K562 (cell line): ENCODE data around the gene TOR3A. TPM values are rescaled to one million over a fixed set of nuclear protein-coding genes. Genes with fewer than 3 reads are reported as not detected.

Source experiments
- ATAC-seq: fragments of 200-7000 bp; cut with Tn5 transposase; 3 replicates; pipeline ENCODE4 v1.9.1; 2020; ENCODE audit warnings: moderate library complexity
- BruUV-seq: library from RNA; stranded (reverse); fragments of 400-500 nt; replicated peaks from 2 replicates; lab custom pipeline; 2021; lab: Mats Ljungman, UMichigan
- CTCF ChIA-PET: fragments of 300-600 bp; formaldehyde crosslinking; extraction: SDS; loops from one replicate; lab custom pipeline; 2021; ENCODE audit warnings: low intra/inter-chr PET ratio; lab: Yijun Ruan, JAX
- POLR2A ChIA-PET: fragments of 300-600, 350-650 bp; sonication (Branson Sonifier 250); formaldehyde crosslinking; extraction: SDS; loops from one replicate; lab custom pipeline; 2021; ENCODE audit warnings: antibody characterized with exemption, inconsistent platforms; lab: Yijun Ruan, JAX
- DNase-seq, 4 experiments: peaks; one replicate each; pipeline versions ENCODE4 v3.0.0 to v3.0.0-alpha.2; 2011 to 2018; ENCODE audit warnings: low spot score in 3 of 4, mixed read lengths in 3 of 4; ENCODE audit errors: extremely low read depth in 1 of 4
- FAIRE-seq: peaks from 2 replicates; lab custom pipeline; 2011; peaks lifted over from hg19 to GRCh38; lab: Jason Lieb, UNC
- H2AFZ ChIP-seq: 2 replicates; pipeline ENCODE4 v1.6.0; 2011; ENCODE audit warnings: low read depth, low read length, control low read depth, inconsistent platforms
- H3K27ac ChIP-seq: fragments of 200-600 bp; 3 replicates; pipeline ENCODE4 v1.8.0; 2011; ENCODE audit warnings: low read depth, mild to moderate bottlenecking, control low read depth, inconsistent platforms, low read length, moderate library complexity, mixed read lengths; ENCODE audit errors: extremely low read depth
- H3K27me3 ChIP-seq, 2 experiments: fragments of 300-600 bp in 1 of 2; 2 replicates in 1 of 2; 3 replicates in 1 of 2; pipeline versions ENCODE4 v1.6.0 to v1.8.0; 2011; ENCODE audit warnings: inconsistent platforms in 2 of 2, low read length in 2 of 2, mild to moderate bottlenecking in 1 of 2, mixed read lengths in 1 of 2, moderate library complexity in 1 of 2; ENCODE audit not compliant: control insufficient read depth in 2 of 2, insufficient read depth in 2 of 2
- H3K36me3 ChIP-seq: fragments of 300-600 bp; 3 replicates; pipeline ENCODE4 v1.8.0; 2011; ENCODE audit warnings: mild to moderate bottlenecking, low read length, inconsistent platforms; ENCODE audit not compliant: control insufficient read depth, insufficient read depth
- H3K4me1 ChIP-seq, 2 experiments: fragments of 200-600 bp in 1 of 2; replicated peaks in 1 of 2; 2 replicates in 1 of 2; 3 replicates in 1 of 2; pipeline versions ENCODE4 v1.5.1 to v1.8.0; 2011; ENCODE audit warnings: inconsistent platforms in 2 of 2, low read length in 2 of 2, mild to moderate bottlenecking in 1 of 2, mixed read lengths in 1 of 2, moderate library complexity in 1 of 2; ENCODE audit not compliant: control insufficient read depth in 2 of 2, insufficient read depth in 2 of 2
- H3K4me2 ChIP-seq: 2 replicates; pipeline ENCODE4 v1.6.1; 2011; ENCODE audit warnings: low read length, control low read depth, inconsistent platforms, mixed read lengths; ENCODE audit not compliant: insufficient read depth
- H3K4me3 ChIP-seq: fragments of 200-600 bp; sonication (generic), shearing (Covaris generic); 2 replicates; pipeline ENCODE4 v1.5.1; 2016; ENCODE audit warnings: control low read depth, inconsistent platforms
- H3K79me2 ChIP-seq: fragments of 200-600 bp; 3 replicates; pipeline ENCODE4 v1.8.0; 2011; ENCODE audit warnings: low read length, inconsistent platforms; ENCODE audit not compliant: control insufficient read depth, insufficient read depth
- H3K9ac ChIP-seq, 2 experiments: 2 replicates each; pipeline versions ENCODE4 v1.6.0 to v1.6.1; 2011; ENCODE audit warnings: low read depth in 2 of 2, low read length in 2 of 2, control low read depth in 1 of 2, inconsistent platforms in 1 of 2, mild to moderate bottlenecking in 1 of 2, mixed read lengths in 1 of 2; ENCODE audit not compliant: insufficient read depth in 1 of 2
- H3K9me1 ChIP-seq: one replicate; pipeline ENCODE4 v1.6.0; 2011; ENCODE audit warnings: inconsistent platforms, mild to moderate bottlenecking, low read length, moderate library complexity; ENCODE audit not compliant: control insufficient read depth, insufficient read depth
- H3K9me3 ChIP-seq: replicated peaks from 2 replicates; pipeline ENCODE4 v1.5.1; 2011; ENCODE audit warnings: low read depth, low read length, inconsistent platforms; ENCODE audit not compliant: control insufficient read depth, insufficient read depth
- H4K20me1 ChIP-seq: replicated peaks from 2 replicates; pipeline ENCODE4 v1.6.1; 2011; ENCODE audit warnings: low read length, inconsistent platforms, mixed read lengths; ENCODE audit not compliant: control insufficient read depth, insufficient read depth
- MBD1 ChIP-seq: fragments of 250-450 bp; sonication (Bioruptor Pico); IDR thresholded peaks from 2 replicates; pipeline ENCODE4 v1.8.0; 2022; ENCODE audit warnings: inconsistent platforms
- NR0B1 ChIP-seq: fragments of 450-650 bp; IDR thresholded peaks from one replicate; pipeline ENCODE4 v1.6.1; 2018; ENCODE audit warnings: mild to moderate bottlenecking, moderate library complexity; ENCODE audit not compliant: partially characterized antibody
- NR4A1 ChIP-seq, 2 experiments: fragments of 250-450 bp in 1 of 2; fragments of 450-650 bp in 1 of 2; sonication (Bioruptor Pico) in 1 of 2; IDR thresholded peaks; 2 replicates each; pipeline versions ENCODE4 v1.4.0 to v1.6.1; 2016 to 2020; ENCODE audit warnings: mild to moderate bottlenecking in 2 of 2, missing compliant biosample characterization in 1 of 2, missing genetic modification characterization in 1 of 2, moderate library complexity in 1 of 2
- PREB ChIP-seq: sonication (generic); formaldehyde crosslinking; IDR thresholded peaks from 2 replicates; pipeline ENCODE4 v1.8.1; 2023; ENCODE audit warnings: mild to moderate bottlenecking, missing genetic modification reagents
- SMARCE1 ChIP-seq: fragments of 450-650 bp; IDR thresholded peaks from 2 replicates; pipeline ENCODE4 v1.7.1; 2016; ENCODE audit warnings: mild to moderate bottlenecking
- TSHZ1 ChIP-seq: fragments of 250-450 bp; sonication (Bioruptor Pico); IDR thresholded peaks from 2 replicates; pipeline ENCODE4 v1.4.0; 2020; ENCODE audit warnings: mild to moderate bottlenecking, moderate library complexity
- ZNF253 ChIP-seq: fragments of 250-450 bp; sonication (Bioruptor Pico); conservative IDR thresholded peaks from 2 replicates; pipeline ENCODE4 v1.6.1; 2021; ENCODE audit warnings: mild to moderate bottlenecking
- ZNF316 ChIP-seq: fragments of 450-650 bp; IDR thresholded peaks from 2 replicates; pipeline ENCODE4 v1.6.1; 2016
- ZNF696 ChIP-seq: fragments of 250-450 bp; sonication (Bioruptor Pico); conservative IDR thresholded peaks from 2 replicates; pipeline ENCODE4 v1.4.0; 2020; ENCODE audit warnings: mild to moderate bottlenecking, moderate library complexity
- WGBS: fragments of 100-300 bp; shearing (Covaris generic); methylation state at CpG from one replicate; pipeline ENCODE4 v1.1.6; 2016; ENCODE audit warnings: low coverage, mixed read lengths; ENCODE audit not compliant: insufficient coverage; ENCODE audit errors: missing lambda C conversion rate; 5-methylcytosine and 5-hydroxymethylcytosine counted together
- in situ Hi-C: fragments of 300-500 bp; cut with MboI; formaldehyde crosslinking; loops from 4 replicates; pipeline ENCODE4 v1.15.0; 2018; ENCODE audit warnings: inconsistent platforms, mixed read lengths
- intact Hi-C: fragments of 100-400 bp; cut with micrococcal nuclease; formaldehyde crosslinking; loops from 2 replicates; pipeline ENCODE4 v1.14.2; 2022
- polyA plus RNA-seq, 8 experiments: library from polyadenylated mRNA; depleted of rRNA in 4 of 8; stranded (reverse) in 5 of 8; unstranded in 3 of 8; fragments of >200 nt; fragmentation: Nextera tagmentation in 2 of 8; fragmentation: Illumina TruSeq in 1 of 8; extraction: Ambion mirVana in 2 of 8; extraction: Trizol in 1 of 8; gene quantifications; 2 replicates each; pipeline versions ENCODE4 v1.2.1 to v1.2.3, GENCODE V29; 2011 to 2014; ENCODE audit warnings: inconsistent platforms in 1 of 8, missing spikeins in 1 of 8
- total RNA-seq, 7 experiments: library from RNA; depleted of rRNA in 6 of 7; stranded (reverse); fragments of >200 nt in 6 of 7; fragmentation: Illumina TruSeq in 2 of 7; extraction: Trizol in 2 of 7; gene quantifications; 2 replicates each; pipeline versions ENCODE4 v1.2.1 to v1.2.3, GENCODE V29; 2011 to 2021; ENCODE audit warnings: low replicate concordance in 1 of 7

The TOR3A gene
- total and polyA plus RNA-seq, 9 of the 15 experiments (the other 6 are each of a cell fraction or from before 2014, with no cell fraction given), result 7.9 to 94.5 (median 39.7) TPM

- TF ChIP-seq PREB (CRISPR knock-in tag), result no peak
These were observed 39.5 kb downstream of the TOR3A start (continued) for GRCh38 chr1:179121159-179121938.

GRCh38 chr1:179124873-179125272 is 43.0 kb downstream of the TOR3A start:
- H3K4me2 ChIP-seq, result no peak overlapping the region

More at GRCh38 chr1:179124873-179125272, 43.0 kb downstream of the TOR3A start:
- H3K9ac ChIP-seq, result no peak overlapping the region
- H3K4me1 ChIP-seq, result peaks cover 7 to 10% of the 10 kb centered on the region in 2 experiments; a peak in 3 of 5 replicates
- H3K79me2 ChIP-seq, result no peaks in the 10 kb centered on the region
- TF ChIP-seq ZNF253 (CRISPR knock-in tag) (no peak), ZNF316 (peak; percentile 22; the same call in 1 of the 2 replicates), NR4A1 (CRISPR knock-in tag; IDR thresholded peaks at IDR 0.05) (no peak), NR4A1 (tag; IDR thresholded peaks at IDR 0.05) (no peak), SMARCE1 (no peak), ZNF696 (CRISPR knock-in tag) (no peak), NR0B1 (no peak), TSHZ1 (CRISPR knock-in tag) (no peak), MBD1 (CRISPR knock-in tag) (no peak)
- no peak overlapping the region for H3K27ac ChIP-seq
- DNase-seq (no peak), FAIRE-seq (no peak), ATAC-seq (no peak)
- H3K4me3 ChIP-seq, result no peak overlapping the region
- peaks cover 25% of the 10 kb centered on the region for H3K36me3 ChIP-seq
- intact Hi-C loops, result loop anchor here (5.0 kb wide), 1 partner anchor 67 kb away; no protein-coding TSS in a partner anchor
- CTCF ChIA-PET, result interaction anchor here (0.6 kb wide), 1 partner anchor 244 kb away, joined by 3 read pairs; no protein-coding TSS in a partner anchor
- H3K27me3 ChIP-seq, result no peaks in the 10 kb centered on the region
- POLR2A ChIA-PET, result no interaction called here
- H3K9me3 ChIP-seq, result no peaks in the 10 kb centered on the region
- in situ Hi-C loops, result loop anchor here (10.0 kb wide), 1 partner anchor 240 kb away; the partner anchor contains the start of gene AXDND1
- no peak overlapping the region for H2AFZ ChIP-seq
- no peaks in the 10 kb centered on the region for H3K9me1 ChIP-seq
- no peaks in the 10 kb centered on the region for H4K20me1 ChIP-seq
- WGBS, result 100% methylated on average over 1 of the region's 1 CpG
- BruUV-seq, result no TSS peak
